HG03095 (cell line): ENCODE results near the gene CD247.
"Not testable (repeated sequence)": the region's sequence is repeated elsewhere in the genome, so short reads cannot be mapped to it uniquely, and the experiment has no call there.

Source experiments
- ATAC-seq: cut with Tn5 transposase; IDR thresholded peaks from one replicate; pipeline ENCODE4 v1.9.1; 2021; ENCODE audit warnings: moderate library complexity; ENCODE audit not compliant: unreplicated experiment

The CD247 gene

DNA sequence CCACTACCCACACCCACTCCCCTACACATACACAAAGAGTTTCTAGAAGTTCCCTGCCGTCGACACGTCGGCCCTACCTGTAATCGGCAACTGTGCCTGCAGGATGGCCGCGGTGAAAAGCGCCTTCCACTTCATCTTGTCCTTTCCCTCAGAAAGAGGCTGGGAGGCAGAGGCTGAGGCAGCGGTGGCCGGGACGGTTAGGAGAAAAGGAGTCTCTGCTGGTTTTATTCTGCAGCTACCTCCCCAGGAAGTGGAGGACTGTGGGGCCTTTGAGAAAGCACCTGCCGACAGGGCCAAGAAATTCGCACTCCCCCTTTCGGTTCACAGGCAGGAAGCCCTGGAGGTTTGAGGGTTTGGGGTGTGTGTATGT, at the start of gene CD247:
TSS of gene CD247 (minus strand) at position 199 of the 370 bp plus-strand sequence. CDS start at position 135, 64 bp downstream.
- no peak for ATAC-seq

DNA sequence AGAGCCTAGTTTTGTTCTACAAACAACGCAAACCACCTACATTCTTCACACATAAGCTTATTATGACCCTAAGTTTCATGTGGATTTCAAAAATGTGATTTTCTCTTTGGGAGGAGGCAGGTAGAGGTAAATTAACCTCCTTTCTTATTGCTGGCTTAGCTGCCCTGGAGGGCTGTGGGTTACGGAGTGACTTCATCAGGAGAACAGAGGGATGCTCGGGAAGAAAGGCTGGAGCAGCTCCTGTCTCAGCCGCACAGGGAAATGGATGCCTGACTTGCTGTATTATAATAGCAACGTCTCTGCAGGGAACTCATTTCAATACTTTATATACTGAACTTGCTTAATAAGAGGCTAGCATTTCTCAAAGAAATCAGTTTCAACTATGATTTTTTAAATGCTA, 49.3 kb upstream of the CD247 start:
- no peak for ATAC-seq

GRCh38 chr1:167566766-167567165, 48.4 kb upstream of the CD247 start:
- no peak for ATAC-seq

- ATAC-seq, result no peak
Measured at GRCh38 chr1:167565922-167566321, 47.6 kb upstream of the CD247 start.

DNA sequence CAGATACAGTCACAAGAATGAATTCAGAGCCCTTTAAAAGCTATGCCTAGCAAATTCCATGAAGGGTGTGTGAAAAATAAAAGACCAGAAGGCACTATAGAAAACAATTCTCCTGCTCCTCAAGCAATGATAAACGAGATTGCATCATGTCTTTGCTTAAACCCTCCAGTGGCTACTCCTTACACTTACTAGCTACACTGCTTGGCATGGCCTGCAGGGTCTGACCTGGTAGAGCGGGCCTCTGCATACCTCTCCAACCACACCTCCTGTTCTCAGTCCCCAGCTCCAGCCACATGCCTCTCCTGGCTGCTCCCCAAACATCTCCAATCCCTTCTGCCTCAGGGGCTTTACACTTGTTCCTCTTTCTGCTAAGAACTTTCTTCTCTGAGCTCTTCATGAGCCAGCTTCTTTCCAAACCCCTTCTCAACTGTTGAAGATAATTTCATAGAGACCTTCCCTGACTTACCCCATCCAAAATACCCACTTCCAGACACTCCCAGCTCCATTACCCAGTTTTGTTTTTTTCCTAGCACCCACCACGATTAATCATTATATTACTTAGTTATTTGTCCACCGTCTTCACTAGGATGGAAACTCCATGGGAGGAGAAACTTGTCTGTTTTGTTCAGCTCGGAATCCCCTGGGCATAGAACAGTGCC, 46.4 kb upstream of the CD247 start:
- no peak for ATAC-seq

- no peak for ATAC-seq
Measured at GRCh38 chr1:167563579-167564246, 45.4 kb upstream of the CD247 start.

- no peak for ATAC-seq
Measured at GRCh38 chr1:167562702-167563101, 44.4 kb upstream of the CD247 start.

GRCh38 chr1:167561753-167562152, 43.4 kb upstream of the CD247 start:
- no peak for ATAC-seq

DNA sequence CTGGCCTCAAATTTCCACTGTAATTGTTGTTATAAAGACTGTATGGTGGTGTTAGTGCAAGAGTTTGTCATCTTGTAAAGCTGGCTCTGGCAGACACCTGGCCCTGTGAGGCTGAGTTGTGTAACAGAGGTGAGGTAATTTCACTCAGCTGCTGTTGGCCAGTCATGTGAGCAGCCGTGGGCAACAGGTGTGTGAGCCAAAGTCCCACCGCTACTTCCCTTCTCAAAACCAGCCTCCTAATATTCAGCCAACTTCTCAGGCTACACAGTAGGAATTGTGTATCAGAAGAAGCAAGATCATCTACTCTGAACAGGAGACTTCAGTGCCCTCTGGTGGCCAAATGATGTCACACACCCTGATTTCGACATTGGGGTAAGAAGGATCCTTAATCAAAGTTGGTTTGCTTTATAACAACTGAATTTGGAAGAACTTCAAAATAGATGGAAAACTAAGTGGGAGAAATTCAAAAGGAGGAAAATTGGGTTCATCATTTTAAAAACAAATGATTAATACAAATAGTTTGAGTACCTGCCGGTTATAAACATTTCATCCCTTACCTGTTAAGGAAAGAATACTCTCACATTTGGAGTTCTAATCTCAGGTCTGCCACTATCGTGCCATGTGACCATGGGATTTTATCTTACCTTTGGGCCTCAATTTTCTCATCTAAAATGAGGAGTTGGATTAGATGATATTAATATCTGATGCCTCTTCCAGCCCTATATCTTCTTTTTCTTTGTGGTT, 37.8 kb upstream of the CD247 start:
- ATAC-seq, result no peak

GRCh38 chr1:167555072-167555471, 36.7 kb upstream of the CD247 start:
- not testable (repeated sequence) for ATAC-seq

GRCh38 chr1:167554028-167554779, 35.9 kb upstream of the CD247 start:
- ATAC-seq, result peak; percentile 15

DNA sequence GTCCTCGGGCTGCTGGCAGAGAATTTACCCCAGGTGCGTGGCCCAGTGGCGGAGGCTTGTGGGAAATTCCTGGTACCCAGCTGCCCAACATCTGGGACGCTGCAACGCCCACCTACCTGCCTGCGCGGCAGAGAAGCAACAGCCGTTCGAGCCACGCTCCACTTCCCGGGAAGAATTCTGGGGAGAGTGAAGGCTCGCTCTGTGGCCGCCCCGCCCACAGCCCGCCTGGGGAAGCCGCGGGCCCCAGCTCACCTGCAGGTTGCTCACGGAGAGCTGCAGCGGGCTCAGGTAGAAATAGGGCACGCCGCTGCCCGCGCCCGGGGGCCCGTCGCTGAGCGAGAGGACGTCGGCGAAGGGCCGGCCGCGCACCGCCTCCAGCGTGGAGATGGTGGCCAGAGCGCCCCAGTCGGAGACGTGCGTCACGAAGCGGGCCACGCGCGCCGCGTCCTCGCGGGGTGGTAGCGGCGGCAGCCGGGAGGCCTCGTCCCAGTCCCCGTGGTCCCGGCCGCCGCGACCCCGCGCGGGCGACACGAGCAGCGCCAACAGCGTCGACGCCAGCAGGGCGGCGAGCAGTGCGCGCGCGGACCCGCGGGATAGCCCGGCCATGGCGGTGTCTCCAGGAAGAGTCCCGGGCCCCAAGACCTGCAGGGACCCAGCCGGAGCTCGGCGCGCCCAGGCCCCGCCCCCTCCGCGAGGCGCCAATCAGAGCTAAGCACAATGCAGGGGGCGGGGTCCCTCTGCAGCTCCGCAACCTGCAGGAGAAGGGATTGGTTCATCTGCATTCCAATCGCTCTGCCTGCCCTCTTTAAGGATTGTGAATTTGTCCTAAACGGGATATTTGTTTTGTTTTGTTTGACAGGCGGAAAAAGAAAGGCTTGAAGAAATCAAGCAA, 35.1 kb upstream of the CD247 start, which contains the start of gene CREG1:
TSS of gene CREG1 (minus strand) at position 627 of the 892 bp plus-strand sequence.
- peak; percentile 99 for ATAC-seq

- no peak for ATAC-seq
Measured at GRCh38 chr1:167551362-167551761, 33.0 kb upstream of the CD247 start.

GRCh38 chr1:167548059-167548932, 30.0 kb upstream of the CD247 start:
- ATAC-seq, result no peak

DNA sequence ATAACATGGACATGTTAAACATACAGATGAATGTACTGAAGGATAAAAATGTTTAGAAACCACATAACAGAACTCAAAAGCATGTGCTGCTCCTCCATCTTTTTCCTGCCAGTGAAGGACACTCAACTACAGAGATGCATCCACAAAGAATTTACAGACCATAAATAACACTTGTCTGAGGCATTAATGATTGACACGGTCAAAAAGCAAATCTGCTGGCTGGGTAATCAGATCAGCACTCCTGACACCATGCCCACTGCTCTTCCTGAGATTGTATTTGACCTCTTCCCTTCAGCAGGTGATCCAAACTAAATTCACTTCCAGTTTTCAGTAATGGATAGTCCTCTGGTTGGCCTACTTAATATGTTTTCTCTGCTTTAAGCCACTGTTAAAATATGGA, 28.6 kb upstream of the CD247 start:
- ATAC-seq, result no peak

GRCh38 chr1:167545349-167545748, 27.0 kb upstream of the CD247 start:
- ATAC-seq, result no peak

DNA sequence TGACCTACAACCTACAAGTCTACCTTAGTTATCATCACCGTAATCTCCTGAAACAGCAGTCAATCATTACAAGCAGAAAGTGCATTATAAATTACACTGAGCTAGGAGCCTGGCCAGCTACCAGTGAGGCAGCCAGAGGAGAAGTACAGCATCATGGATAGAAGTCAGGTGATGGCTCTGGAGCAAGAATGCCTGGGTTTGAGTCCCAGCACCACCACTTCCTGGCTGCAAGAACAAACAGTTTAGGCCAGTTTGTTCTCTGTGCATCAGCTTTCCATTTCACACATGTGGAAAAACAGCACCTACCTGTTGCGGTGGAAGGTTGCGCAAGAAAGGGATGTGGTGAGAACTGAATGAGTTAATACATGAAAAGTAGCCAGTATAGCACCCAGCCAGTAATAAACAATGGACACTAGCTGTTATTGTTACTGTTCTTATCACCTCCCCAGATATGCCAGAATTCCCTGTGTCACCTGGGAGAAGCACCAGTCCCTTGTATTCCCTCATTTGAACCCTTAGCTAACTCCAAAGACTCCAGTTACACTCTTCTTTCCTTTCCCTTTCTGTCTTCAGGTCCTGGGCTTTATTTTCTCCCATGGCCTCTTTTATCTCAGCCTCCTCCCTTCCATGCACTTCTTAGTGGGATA, 26.2 kb upstream of the CD247 start:
- ATAC-seq, result no peak

- ATAC-seq, result no peak
Measured at GRCh38 chr1:167543199-167543990, 25.1 kb upstream of the CD247 start.
